H9 (cell line): ENCODE measurements around the gene SCD. TPM values are rescaled to one million over a fixed set of nuclear protein-coding genes. Genes with fewer than 3 reads are reported as not detected.

Source experiments
- DNase-seq: peaks from one replicate; pipeline ENCODE4 v3.0.0-alpha.2; 2017
- H2AFZ ChIP-seq: one replicate; pipeline ENCODE4 v1.6.1; 2013; ENCODE audit warnings: mild to moderate bottlenecking, low read length, control low read depth, moderate library complexity
- H2AK5ac ChIP-seq: 2 replicates; pipeline ENCODE4 v1.6.1; 2013; ENCODE audit warnings: low read length, control low read depth, mixed read lengths; ENCODE audit not compliant: insufficient read length
- H2BK120ac ChIP-seq: one replicate; pipeline ENCODE4 v1.6.1; 2013; ENCODE audit warnings: low read depth, mild to moderate bottlenecking, low read length, control low read depth, inconsistent platforms; ENCODE audit not compliant: poor library complexity, severe bottlenecking
- H2BK12ac ChIP-seq: 2 replicates; pipeline ENCODE4 v1.6.1; 2013; ENCODE audit warnings: low read length, control low read depth, mixed read lengths, low read depth; ENCODE audit not compliant: insufficient read length
- H2BK15ac ChIP-seq: 2 replicates; pipeline ENCODE4 v1.6.1; 2013; ENCODE audit warnings: low read depth, low read length, control low read depth
- H2BK20ac ChIP-seq: one replicate; pipeline ENCODE4 v1.6.1; 2013; ENCODE audit warnings: low read depth, mild to moderate bottlenecking, low read length, control low read depth, inconsistent platforms; ENCODE audit not compliant: poor library complexity, severe bottlenecking
- H2BK5ac ChIP-seq: 2 replicates; pipeline ENCODE4 v1.6.1; 2013; ENCODE audit warnings: low read length, control low read depth, mixed read lengths; ENCODE audit not compliant: insufficient read length
- H3K14ac ChIP-seq: 2 replicates; pipeline ENCODE4 v1.6.1; 2013; ENCODE audit warnings: low read length, control low read depth; ENCODE audit not compliant: insufficient read depth
- H3K18ac ChIP-seq: 2 replicates; pipeline ENCODE4 v1.6.1; 2013; ENCODE audit warnings: low read depth, mild to moderate bottlenecking, mixed read lengths, low read length, control low read depth; ENCODE audit not compliant: insufficient read length
- H3K23ac ChIP-seq: 2 replicates; pipeline ENCODE4 v1.6.1; 2013; ENCODE audit warnings: low read length, control low read depth, mixed read lengths, low read depth; ENCODE audit not compliant: insufficient read length
- H3K23me2 ChIP-seq: 2 replicates; pipeline ENCODE4 v1.6.1; 2013; ENCODE audit warnings: low read depth, mild to moderate bottlenecking, mixed read lengths, low read length, control low read depth; ENCODE audit not compliant: insufficient read length, poor library complexity, severe bottlenecking
- H3K27ac ChIP-seq: 2 replicates; pipeline ENCODE4 v1.5.1; 2013; ENCODE audit warnings: low read length, control low read depth, mixed read lengths, low read depth; ENCODE audit not compliant: insufficient read length
- H3K27me3 ChIP-seq: 2 replicates; pipeline ENCODE4 v1.6.1; 2013; ENCODE audit warnings: low read length, control low read depth, inconsistent platforms; ENCODE audit not compliant: insufficient read depth
- H3K4ac ChIP-seq: 2 replicates; pipeline ENCODE4 v1.6.1; 2013; ENCODE audit warnings: low read depth, mild to moderate bottlenecking, control low read depth, inconsistent platforms, low read length, moderate library complexity
- H3K4me1 ChIP-seq: 2 replicates; pipeline ENCODE4 v1.6.1; 2013; ENCODE audit warnings: low read length, control low read depth, inconsistent platforms; ENCODE audit not compliant: insufficient read depth
- H3K4me2 ChIP-seq: 2 replicates; pipeline ENCODE4 v1.6.1; 2013; ENCODE audit warnings: low read length, control low read depth, mixed read lengths; ENCODE audit not compliant: insufficient read length, insufficient read depth
- H3K56ac ChIP-seq: 2 replicates; pipeline ENCODE4 v1.6.1; 2013; ENCODE audit warnings: low read depth, mild to moderate bottlenecking, mixed read lengths, low read length, control low read depth; ENCODE audit not compliant: insufficient read length
- H3K79me1 ChIP-seq: 2 replicates; pipeline ENCODE4 v1.6.1; 2013; ENCODE audit warnings: low read depth, mild to moderate bottlenecking, moderate library complexity, low read length, control low read depth, inconsistent platforms; ENCODE audit not compliant: insufficient read depth, poor library complexity, severe bottlenecking
- H3K79me2 ChIP-seq: 2 replicates; pipeline ENCODE4 v1.6.1; 2013; ENCODE audit warnings: low read length, control low read depth, inconsistent platforms; ENCODE audit not compliant: insufficient read depth
- H3K9ac ChIP-seq: 2 replicates; pipeline ENCODE4 v1.6.1; 2013; ENCODE audit warnings: low read length, control low read depth, mixed read lengths; ENCODE audit not compliant: insufficient read length; ENCODE audit errors: extremely low read depth
- H3K9me3 ChIP-seq: one replicate; pipeline ENCODE4 v1.6.1; 2013; ENCODE audit warnings: low read depth, low read length, inconsistent platforms; ENCODE audit not compliant: control insufficient read depth
- H3T11ph ChIP-seq: one replicate; pipeline ENCODE4 v1.6.1; 2013; ENCODE audit warnings: mild to moderate bottlenecking, low read length, control low read depth, inconsistent platforms
- H4K20me1 ChIP-seq: one replicate; pipeline ENCODE4 v1.6.1; 2013; ENCODE audit not compliant: control insufficient read depth, insufficient read length, insufficient read depth
- H4K5ac ChIP-seq: 2 replicates; pipeline ENCODE4 v1.6.1; 2013; ENCODE audit warnings: low read depth, mild to moderate bottlenecking, mixed read lengths, low read length, control low read depth; ENCODE audit not compliant: insufficient read length
- H4K8ac ChIP-seq: replicated peaks from 2 replicates; pipeline ENCODE4 v1.6.1; 2013; ENCODE audit warnings: low read length, control low read depth, mixed read lengths, low read depth; ENCODE audit not compliant: insufficient read length
- H4K91ac ChIP-seq: 2 replicates; pipeline ENCODE4 v1.6.1; 2013; ENCODE audit warnings: low read depth, mild to moderate bottlenecking, moderate library complexity, mixed read lengths, low read length, control low read depth; ENCODE audit not compliant: insufficient read length
- H3K27ac Mint-ChIP-seq, 3 experiments: 2 replicates in 2 of 3; 3 replicates in 1 of 3; pipeline ENCODE4 v1.8.0; 2020 to 2021; ENCODE audit warnings: mixed read lengths in 3 of 3, mild to moderate bottlenecking in 1 of 3, moderate library complexity in 1 of 3
- H3K27me3 Mint-ChIP-seq: 2 replicates; pipeline ENCODE4 v1.8.0; 2021; ENCODE audit warnings: low read depth, mild to moderate bottlenecking, moderate library complexity, mixed read lengths
- H3K36me3 Mint-ChIP-seq, 3 experiments: 2 replicates in 2 of 3; 3 replicates in 1 of 3; pipeline ENCODE4 v1.8.0; 2020 to 2021; ENCODE audit warnings: low read depth in 3 of 3, mixed read lengths in 3 of 3; ENCODE audit not compliant: insufficient read depth in 1 of 3
- H3K4me1 Mint-ChIP-seq, 2 experiments: 2 replicates each; pipeline ENCODE4 v1.8.0; 2020; ENCODE audit warnings: mixed read lengths in 2 of 2
- H3K4me3 Mint-ChIP-seq, 2 experiments: 2 replicates in 1 of 2; 3 replicates in 1 of 2; pipeline ENCODE4 v1.8.0; 2020 to 2021; ENCODE audit warnings: mild to moderate bottlenecking in 2 of 2, mixed read lengths in 2 of 2, moderate library complexity in 1 of 2
- H3K9me3 Mint-ChIP-seq, 2 experiments: 2 replicates in 1 of 2; 3 replicates in 1 of 2; pipeline ENCODE4 v1.8.0; 2020; ENCODE audit warnings: mild to moderate bottlenecking in 2 of 2, mixed read lengths in 2 of 2, moderate library complexity in 1 of 2
- CTCF ChIP-seq: fragments of 200-600 bp; sonication (generic); conservative IDR thresholded peaks from 3 replicates; pipeline ENCODE4 v1.8.0; 2021; ENCODE audit warnings: antibody characterized with exemption, mild to moderate bottlenecking
- WGBS: extraction: QIAGEN DNeasy Blood & Tissue Kit; methylation state at CpG from one replicate; pipeline ENCODE4 v1.1.7; 2013; ENCODE audit warnings: missing lambda C conversion rate, low lambda C conversion rate, mixed read lengths; ENCODE audit not compliant: insufficient read length; ENCODE audit errors: extremely low coverage; 5-methylcytosine and 5-hydroxymethylcytosine counted together
- total RNA-seq: library from RNA; stranded (reverse); gene quantifications from 2 replicates; pipeline ENCODE4 v1.2.1, GENCODE V29; 2021

The SCD gene
- total RNA-seq, 1 experiment from 2014 or later: 354 TPM

GRCh38 chr10:100344241-100344788 is 2.7 kb upstream of the SCD start:
- no peak for DNase-seq
- H4K5ac ChIP-seq: no peak overlapping the region
- H3K9me3 ChIP-seq: no peaks in the 10 kb centered on the region
- H3K27ac Mint-ChIP-seq: peak overlapping the region in 1 of 3 experiments; percentile 52; a peak in 1 of 7 replicates
- H2AFZ ChIP-seq: no peak overlapping the region
- peaks cover 16 to 19% (median 19%) of the 10 kb centered on the region in 3 experiments for H3K36me3 Mint-ChIP-seq
- H2AK5ac ChIP-seq: no peak overlapping the region
- WGBS: no CpG with 5 or more reads among the region's 3 CpGs
- no peak overlapping the region for H3K14ac ChIP-seq
- peak overlapping the region in 1 of 2 experiments; percentile 16; a peak in 1 of 5 replicates for H3K4me3 Mint-ChIP-seq
- peaks cover 5% of the 10 kb centered on the region for H4K20me1 ChIP-seq
- H4K91ac ChIP-seq: no peak overlapping the region
- H3K4me2 ChIP-seq: no peak overlapping the region
- H3K4me1 Mint-ChIP-seq: peaks cover 43 to 52% of the 10 kb centered on the region in 2 experiments
- H3K23me2 ChIP-seq: peaks cover 18% of the 10 kb centered on the region
- H3K27me3 Mint-ChIP-seq: peaks cover 5% of the 10 kb centered on the region
- no peak overlapping the region for H2BK5ac ChIP-seq
- no peak overlapping the region for H3T11ph ChIP-seq
- H3K9ac ChIP-seq: no peak overlapping the region
- H3K27me3 ChIP-seq: no peaks in the 10 kb centered on the region
- H3K4ac ChIP-seq: no peak overlapping the region
- no peak overlapping the region for H2BK120ac ChIP-seq
- TF ChIP-seq CTCF: no peak
- H3K9me3 Mint-ChIP-seq: peaks cover 3 to 5% of the 10 kb centered on the region in 2 experiments; a peak in 2 of 5 replicates
- H4K8ac ChIP-seq: no peak overlapping the region
- H3K79me1 ChIP-seq: no peaks in the 10 kb centered on the region
- H3K56ac ChIP-seq: no peak overlapping the region
- H3K27ac ChIP-seq: no peak overlapping the region
- H3K23ac ChIP-seq: no peak overlapping the region
- no peaks in the 10 kb centered on the region; the same call in 1 of the 2 replicates for H3K4me1 ChIP-seq
- H2BK20ac ChIP-seq: no peak overlapping the region
- peaks cover 23% of the 10 kb centered on the region for H3K79me2 ChIP-seq
- no peak overlapping the region for H2BK12ac ChIP-seq
- H2BK15ac ChIP-seq: no peak overlapping the region
- H3K18ac ChIP-seq: no peak overlapping the region
